ENCODE data around the gene TSKU. TPM values are rescaled to one million over a fixed set of nuclear protein-coding genes. Genes with fewer than 3 reads are reported as not detected.

Gene TSKU
- total RNA-seq, 1 experiment from 2014 or later, result 20.1 TPM

GRCh38 chr11:76767659-76768058, 15.5 kb upstream of the TSKU start:
- BruUV-seq (replicated peaks), result no TSS peak
- Mint-ChIP-seq H3K4me3 (ENCODE audit: unreplicated experiment) (peak overlapping the region; percentile 4), H3K9me3 (ENCODE audit: unreplicated experiment) (no peaks in the 10 kb centered on the region), H3K27me3 (ENCODE audit: insufficient read depth, unreplicated experiment) (no peaks in the 10 kb centered on the region), H3K4me1 (ENCODE audit: insufficient read depth, unreplicated experiment) (peaks cover 54% of the 10 kb centered on the region), H3K27ac (ENCODE audit: low read depth, unreplicated experiment) (peak overlapping the region; percentile 22), H3K36me3 (ENCODE audit: insufficient read depth, unreplicated experiment) (no peaks in the 10 kb centered on the region)
- POLR2A ChIA-PET, result interaction anchor here (0.7 to 2.2 kb wide), 5 partner anchors 14 to 27 kb away, joined by 3 to 15 read pairs (median 4); partner anchors contain the start of gene TSKU
- DNase-seq (ENCODE audit: unreplicated experiment), result no peak
- CTCF ChIA-PET, result interaction anchor here (1.3 kb wide), 2 partner anchors 31 to 33 kb away, joined by 3 to 4 read pairs; no protein-coding TSS in a partner anchor
- intact Hi-C loops (cut with micrococcal nuclease), result no loop called here
- no peak for TF ChIP-seq CTCF (IDR thresholded peaks at IDR 0.05; ENCODE audit: unreplicated experiment)

- H3K9me3 Mint-ChIP-seq (ENCODE audit: unreplicated experiment), result no peaks in the 10 kb centered on the region
- no peaks in the 10 kb centered on the region for H3K36me3 Mint-ChIP-seq (ENCODE audit: insufficient read depth, unreplicated experiment)
- peak; percentile 64 for DNase-seq (ENCODE audit: unreplicated experiment)
- CTCF ChIA-PET, result interaction anchor here (0.6 to 1.3 kb wide), 2 partner anchors 34 to 152 kb away, joined by 3 to 4 read pairs; no protein-coding TSS in a partner anchor
- POLR2A ChIA-PET, result interaction anchor here (0.6 to 2.2 kb wide), 6 partner anchors 11 to 26 kb away, joined by 3 to 15 read pairs (median 4); partner anchors contain the start of gene TSKU
- H3K27ac Mint-ChIP-seq (ENCODE audit: low read depth, unreplicated experiment), result peak overlapping the region; percentile 22
- intact Hi-C loops (cut with micrococcal nuclease), result no loop called here
- H3K4me1 Mint-ChIP-seq (ENCODE audit: insufficient read depth, unreplicated experiment), result peaks cover 61% of the 10 kb centered on the region
- H3K27me3 Mint-ChIP-seq (ENCODE audit: insufficient read depth, unreplicated experiment), result no peaks in the 10 kb centered on the region
- no TSS peak for BruUV-seq (replicated peaks)
- no peak for TF ChIP-seq CTCF (IDR thresholded peaks at IDR 0.05; ENCODE audit: unreplicated experiment)
- peak overlapping the region; percentile 4 for H3K4me3 Mint-ChIP-seq (ENCODE audit: unreplicated experiment)
Measured at GRCh38 chr11:76768088-76768908, 14.9 kb upstream of the TSKU start.

- no peak for TF ChIP-seq CTCF (IDR thresholded peaks at IDR 0.05; ENCODE audit: unreplicated experiment)
- POLR2A ChIA-PET, result interaction anchor here (0.6 to 6.5 kb wide), 5 partner anchors 10 to 23 kb away, joined by 3 to 83 read pairs (median 15); partner anchors contain the start of gene TSKU
- Mint-ChIP-seq H3K4me1 (ENCODE audit: insufficient read depth, unreplicated experiment) (peaks cover 68% of the 10 kb centered on the region), H3K27me3 (ENCODE audit: insufficient read depth, unreplicated experiment) (no peaks in the 10 kb centered on the region), H3K4me3 (ENCODE audit: unreplicated experiment) (peak overlapping the region; percentile 4), H3K36me3 (ENCODE audit: insufficient read depth, unreplicated experiment) (no peaks in the 10 kb centered on the region), H3K27ac (ENCODE audit: low read depth, unreplicated experiment) (no peak overlapping the region), H3K9me3 (ENCODE audit: unreplicated experiment) (no peaks in the 10 kb centered on the region)
- CTCF ChIA-PET, result interaction anchor here (0.6 to 2.4 kb wide), 5 partner anchors 29 to 151 kb away, joined by 3 to 9 read pairs (median 4); no protein-coding TSS in a partner anchor
- intact Hi-C loops (cut with micrococcal nuclease), result no loop called here
- no TSS peak for BruUV-seq (replicated peaks)
- no peak for DNase-seq (ENCODE audit: unreplicated experiment)
Measured at GRCh38 chr11:76768909-76769560, 14.1 kb upstream of the TSKU start.
